ENCODE data around the gene TMED1. TPM values are rescaled to one million over a fixed set of nuclear protein-coding genes. Genes with fewer than 3 reads are reported as not detected.

TMED1 gene
- total and polyA plus RNA-seq, 9 of the 15 experiments (the other 6 are each of a cell fraction or from before 2014, with no cell fraction given) = 0.86 to 30.2 (median 23.5) TPM

GRCh38 chr19:10852098-10852800 is 16.2 kb upstream of the TMED1 start (continued):
- TF ChIP-seq ZBTB40 (IDR thresholded peaks at IDR 0.05) (no peak), ZBTB40 (CRISPR knock-in tag; IDR thresholded peaks at IDR 0.05) (no peak), ZNF644 (tag; IDR thresholded peaks at IDR 0.05; ENCODE audit: low read depth) (no peak), RFX7 (CRISPR knock-in tag; IDR thresholded peaks at IDR 0.05) (no peak)

Data from K562 (cell line).